ENCODE results near the gene STRIP2. TPM values are rescaled to one million over a fixed set of nuclear protein-coding genes. Genes with fewer than 3 reads are reported as not detected.
A peak's percentile ranks its signal among the peaks of the same experiment; 100 is the strongest.

The STRIP2 gene
- total RNA-seq, 1 experiment from 2014 or later: 10.8 TPM

DNA sequence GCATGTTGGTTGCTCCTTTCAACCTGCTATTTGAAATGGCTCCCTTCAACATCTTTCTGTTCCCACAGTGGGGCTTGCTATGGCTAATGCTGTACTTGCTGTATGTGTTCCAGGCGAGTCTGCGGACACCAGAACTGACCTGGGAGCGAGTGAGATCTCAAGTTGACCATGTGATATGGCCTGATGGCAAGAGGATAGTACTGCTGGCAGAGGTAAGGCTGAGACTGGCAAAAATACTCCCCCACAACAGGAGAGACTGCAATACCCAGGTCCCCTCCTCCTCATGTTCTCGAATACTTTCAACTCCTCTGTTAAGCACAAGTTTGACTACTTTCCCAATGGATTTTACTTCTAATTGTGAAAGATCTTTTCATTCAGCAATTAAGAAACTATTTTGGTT is 11.5 kb upstream of the STRIP2 start:
- Histone ChIP-seq H4K20me1 (ENCODE audit: insufficient read depth) (no peaks in the 10 kb centered on the region), H3K79me2 (ENCODE audit: insufficient read depth, low read length) (no peaks in the 10 kb centered on the region), H3K4me2 (ENCODE audit: low read length) (no peak overlapping the region), H3K9me3 (ENCODE audit: control insufficient read depth in 1 of 2, insufficient read depth in 1 of 2, low read depth in 1 of 2, low read length in 2 of 2) (no peaks in the 10 kb centered on the region), H3K4me3 (replicated peaks in 1 of 2; ENCODE audit: low read depth in 1 of 2, low read length in 2 of 2) (no peak overlapping the region), H3K36me3 (ENCODE audit: control insufficient read depth in 1 of 2, insufficient read depth in 2 of 2, low read length in 2 of 2) (no peaks in the 10 kb centered on the region; a peak in 1 of 4 replicates), H3K9ac (ENCODE audit: low read length) (no peak overlapping the region), H2AFZ (ENCODE audit: low read depth, low read length, poor library complexity, severe bottlenecking) (no peak overlapping the region), H3K9me2 (ENCODE audit: insufficient read depth) (no peaks in the 10 kb centered on the region), H3K27ac (ENCODE audit: low read depth, low read length) (no peak overlapping the region), H3K4me1 (ENCODE audit: control insufficient read depth in 1 of 2, insufficient read depth in 2 of 2, low read length in 2 of 2) (peaks cover 2 to 6% of the 10 kb centered on the region in 2 experiments; a peak in 3 of 4 replicates), H3K27me3 (ENCODE audit: insufficient read depth, low read length) (no peaks in the 10 kb centered on the region)
- CTCF ChIA-PET: no interaction called here
- ATAC-seq: no peak
- no TSS peak for BruUV-seq (replicated peaks)
- no peak for DNase-seq (ENCODE audit: low read depth, low spot score)
- POLR2A ChIA-PET: no interaction called here
- RAD21 ChIA-PET (ENCODE audit: low non-redundant PET in 1 of 2, low total read pairs in 2 of 2, uncharacterized antibody in 2 of 2, unreplicated experiment in 2 of 2): no interaction called here
- no peak for TF ChIP-seq SRF (IDR thresholded peaks at IDR 0.05; ENCODE audit: low read depth)
- TF ChIP-seq EZH2 (IDR thresholded peaks at IDR 0.05): no peak
- TF ChIP-seq POLR2A (IDR thresholded peaks at IDR 0.05; ENCODE audit: borderline replicate concordance, extremely low read depth, insufficient read depth, insufficient read length): no peak
- TF ChIP-seq CEBPB (IDR thresholded peaks at IDR 0.05; ENCODE audit: low read depth): no peak
- no peak for TF ChIP-seq CBX3 (IDR thresholded peaks at IDR 0.05; ENCODE audit: low read depth)
- TF ChIP-seq EGR1 (IDR thresholded peaks at IDR 0.05; ENCODE audit: low read depth): no peak
- TF ChIP-seq ELF1 (IDR thresholded peaks at IDR 0.05; ENCODE audit: borderline replicate concordance, low read depth): no peak
- intact Hi-C loops (cut with micrococcal nuclease): no loop called here

DNA sequence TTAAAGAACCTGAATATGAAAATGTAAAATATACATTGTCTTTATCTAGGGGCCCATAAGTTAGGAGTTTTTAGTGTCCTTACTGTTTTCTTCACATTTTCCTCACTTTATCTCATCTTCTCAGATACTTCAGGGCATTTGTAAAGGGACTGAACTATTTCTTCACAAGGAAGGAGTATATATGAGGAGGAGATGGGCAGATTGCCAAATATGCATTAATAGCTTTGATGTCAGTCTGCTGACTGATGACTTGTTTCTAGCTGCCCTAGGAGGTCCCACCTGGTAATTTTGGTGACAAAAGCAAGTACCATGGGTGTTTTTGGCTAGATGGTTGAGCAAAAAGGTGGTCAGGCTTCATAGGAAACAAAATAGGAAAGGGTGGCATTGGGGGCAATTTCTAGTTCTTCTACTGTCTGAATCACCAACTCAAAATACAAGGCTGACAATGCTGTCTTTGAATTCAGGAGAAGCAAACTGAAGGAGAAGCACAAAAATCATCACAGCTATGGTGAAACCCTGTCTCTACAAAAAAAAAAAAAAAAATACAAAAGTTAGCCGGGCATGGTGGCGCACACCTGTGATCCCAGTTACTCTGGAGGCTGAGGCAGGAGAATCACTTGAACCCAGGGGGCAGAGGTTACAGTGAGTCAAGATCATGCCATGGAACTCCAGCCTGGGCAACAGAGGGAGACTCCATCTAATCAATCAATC is 10.4 kb upstream of the STRIP2 start:
- H3K27ac ChIP-seq (ENCODE audit: low read depth, low read length): no peak overlapping the region
- H3K4me1 ChIP-seq (ENCODE audit: control insufficient read depth in 1 of 2, insufficient read depth in 2 of 2, low read length in 2 of 2): peaks cover 2 to 6% of the 10 kb centered on the region in 2 experiments; a peak in 3 of 4 replicates
- no peaks in the 10 kb centered on the region for H3K27me3 ChIP-seq (ENCODE audit: insufficient read depth, low read length)
- DNase-seq (ENCODE audit: low read depth, low spot score) (no peak), ATAC-seq (no peak)
- TF ChIP-seq TCF7L2 (IDR thresholded peaks at IDR 0.05; ENCODE audit: borderline replicate concordance, extremely low read depth, insufficient read depth, insufficient read length) (peak; percentile 61), POLR2A (IDR thresholded peaks at IDR 0.05; ENCODE audit: borderline replicate concordance, extremely low read depth, insufficient read depth, insufficient read length) (no peak)
- H3K4me3 ChIP-seq (replicated peaks in 1 of 2; ENCODE audit: low read depth in 1 of 2, low read length in 2 of 2): no peak overlapping the region
- intact Hi-C loops (cut with micrococcal nuclease): no loop called here
- H3K9me2 ChIP-seq (ENCODE audit: insufficient read depth): no peaks in the 10 kb centered on the region
- no peaks in the 10 kb centered on the region; a peak in 1 of 4 replicates for H3K36me3 ChIP-seq (ENCODE audit: control insufficient read depth in 1 of 2, insufficient read depth in 2 of 2, low read length in 2 of 2)
- no peaks in the 10 kb centered on the region for H3K79me2 ChIP-seq (ENCODE audit: insufficient read depth, low read length)
- H3K9ac ChIP-seq (ENCODE audit: low read length): no peak overlapping the region
- ChIA-PET RAD21 (ENCODE audit: low non-redundant PET in 1 of 2, low total read pairs in 2 of 2, uncharacterized antibody in 2 of 2, unreplicated experiment in 2 of 2) (no interaction called here), POLR2A (no interaction called here), CTCF (interaction anchor here (1.4 kb wide), 1 partner anchor 56 kb away, joined by 3 read pairs; no protein-coding TSS in a partner anchor)
- H2AFZ ChIP-seq (ENCODE audit: low read depth, low read length, poor library complexity, severe bottlenecking): no peak overlapping the region
- H3K4me2 ChIP-seq (ENCODE audit: low read length): peak overlapping the region; percentile 16; the same call in 1 of the 2 replicates
- H3K9me3 ChIP-seq (ENCODE audit: control insufficient read depth in 1 of 2, insufficient read depth in 1 of 2, low read depth in 1 of 2, low read length in 2 of 2): no peaks in the 10 kb centered on the region
- H4K20me1 ChIP-seq (ENCODE audit: insufficient read depth): no peaks in the 10 kb centered on the region
- no TSS peak for BruUV-seq (replicated peaks)
